Measurements from ENCODE around the gene ACVR1. TPM values are rescaled to one million over a fixed set of nuclear protein-coding genes. Genes with fewer than 3 reads are reported as not detected.

The ACVR1 gene
- total RNA-seq, 1 donor from 2014 or later, result 14.3 TPM

- H3K4me1 Mint-ChIP-seq (ENCODE audit: unreplicated experiment), result peaks cover 9% of the 10 kb centered on the region
- H3K27ac Mint-ChIP-seq, result no peak overlapping the region
Measured at GRCh38 chr2:157866202-157866601, 9.9 kb downstream of the ACVR1 start.

GRCh38 chr2:157864857-157865430, 11.2 kb downstream of the ACVR1 start:
- peaks cover 9% of the 10 kb centered on the region for H3K4me1 Mint-ChIP-seq (ENCODE audit: unreplicated experiment)

More at GRCh38 chr2:157866202-157866601, 9.9 kb downstream of the ACVR1 start:
- H3K36me3 Mint-ChIP-seq, result peaks cover 8% of the 10 kb centered on the region
- H3K27me3 Mint-ChIP-seq, result no peaks in the 10 kb centered on the region
- no peak for TF ChIP-seq CTCF (conservative IDR thresholded peaks at IDR 0.05)
- H3K4me3 Mint-ChIP-seq, result no peak overlapping the region
- DNase-seq (ENCODE audit: extremely low spot score, unreplicated experiment), result no peak
- H3K9me3 Mint-ChIP-seq, result no peaks in the 10 kb centered on the region

GRCh38 chr2:157858846-157859245, 17.3 kb downstream of the ACVR1 start:
- Mint-ChIP-seq H3K27ac (no peak overlapping the region), H3K36me3 (peaks cover 9% of the 10 kb centered on the region), H3K4me3 (no peak overlapping the region), H3K9me3 (no peaks in the 10 kb centered on the region), H3K27me3 (no peaks in the 10 kb centered on the region), H3K4me1 (ENCODE audit: unreplicated experiment) (no peaks in the 10 kb centered on the region)
- DNase-seq (ENCODE audit: extremely low spot score, unreplicated experiment), result no peak
- no peak for TF ChIP-seq CTCF (conservative IDR thresholded peaks at IDR 0.05)

More at GRCh38 chr2:157864857-157865430, 11.2 kb downstream of the ACVR1 start:
- H3K4me3 Mint-ChIP-seq, result no peak overlapping the region
- H3K27me3 Mint-ChIP-seq, result no peaks in the 10 kb centered on the region
- no peaks in the 10 kb centered on the region for H3K9me3 Mint-ChIP-seq
- no peak for DNase-seq (ENCODE audit: extremely low spot score, unreplicated experiment)
- no peak overlapping the region for H3K27ac Mint-ChIP-seq
- TF ChIP-seq CTCF (conservative IDR thresholded peaks at IDR 0.05), result no peak
- peaks cover 6% of the 10 kb centered on the region for H3K36me3 Mint-ChIP-seq

GRCh38 chr2:157857881-157858280, 18.2 kb downstream of the ACVR1 start:
- Mint-ChIP-seq H3K9me3 (no peaks in the 10 kb centered on the region), H3K4me3 (no peak overlapping the region), H3K27me3 (no peaks in the 10 kb centered on the region), H3K4me1 (ENCODE audit: unreplicated experiment) (no peaks in the 10 kb centered on the region), H3K27ac (no peak overlapping the region), H3K36me3 (peaks cover 9% of the 10 kb centered on the region)
- TF ChIP-seq CTCF (conservative IDR thresholded peaks at IDR 0.05), result no peak
- no peak for DNase-seq (ENCODE audit: extremely low spot score, unreplicated experiment)

GRCh38 chr2:157856187-157856515, 20.0 kb downstream of the ACVR1 start:
- Mint-ChIP-seq H3K9me3 (no peaks in the 10 kb centered on the region), H3K36me3 (peaks cover 9% of the 10 kb centered on the region), H3K4me3 (no peak overlapping the region), H3K27me3 (no peaks in the 10 kb centered on the region), H3K27ac (no peak overlapping the region), H3K4me1 (ENCODE audit: unreplicated experiment) (no peaks in the 10 kb centered on the region)
- no peak for TF ChIP-seq CTCF (conservative IDR thresholded peaks at IDR 0.05)
- no peak for DNase-seq (ENCODE audit: extremely low spot score, unreplicated experiment)

- TF ChIP-seq CTCF (conservative IDR thresholded peaks at IDR 0.05), result no peak
- Mint-ChIP-seq H3K27ac (no peak overlapping the region), H3K36me3 (peaks cover 9% of the 10 kb centered on the region), H3K4me1 (ENCODE audit: unreplicated experiment) (no peaks in the 10 kb centered on the region), H3K9me3 (no peaks in the 10 kb centered on the region), H3K27me3 (no peaks in the 10 kb centered on the region), H3K4me3 (no peak overlapping the region)
- DNase-seq (ENCODE audit: extremely low spot score, unreplicated experiment), result no peak
Measured at GRCh38 chr2:157853820-157854219, 22.3 kb downstream of the ACVR1 start.

All from type B pancreatic cell (in vitro differentiated cells).